Endothelial cell of umbilical vein (primary cell): ENCODE data around the gene HDHD5.
A peak's percentile ranks its signal among the peaks of the same experiment; 100 is the strongest.

Source experiments
- CTCF ChIP-seq, 2 donors: IDR thresholded peaks; 1 replicate in 1 of 2; 2 replicates in 1 of 2; pipeline ENCODE4 v1.5.1; 2011; ENCODE audit warnings: low read length in 2 of 2, mild to moderate bottlenecking in 2 of 2, moderate library complexity in 2 of 2, control low read depth in 1 of 2, inconsistent platforms in 1 of 2, low read depth in 1 of 2; ENCODE audit not compliant: insufficient read depth in 1 of 2; ENCODE audit errors: extremely low read depth in 1 of 2
- EZH2 ChIP-seq: IDR thresholded peaks from 2 replicates; pipeline ENCODE4 v1.6.1; 2012; ENCODE audit warnings: borderline replicate concordance, low read depth, mild to moderate bottlenecking, moderate library complexity, low read length, inconsistent platforms; ENCODE audit not compliant: severe bottlenecking
- FOS ChIP-seq: IDR thresholded peaks from 2 replicates; pipeline ENCODE4 v1.6.1; 2011; ENCODE audit warnings: mild to moderate bottlenecking, low read length, moderate library complexity, borderline replicate concordance; ENCODE audit not compliant: insufficient read depth
- GATA2 ChIP-seq: IDR thresholded peaks from 2 replicates; pipeline ENCODE4 v1.7.0; 2011; ENCODE audit warnings: low read depth, mild to moderate bottlenecking, moderate library complexity, mixed read lengths, low read length; ENCODE audit not compliant: insufficient read length, insufficient read depth
- JUN ChIP-seq: IDR thresholded peaks from 2 replicates; pipeline ENCODE4 v1.6.1; 2011; ENCODE audit warnings: borderline replicate concordance, low read depth; ENCODE audit not compliant: insufficient read length, insufficient read depth
- MAX ChIP-seq: IDR thresholded peaks from 2 replicates; pipeline ENCODE4 v1.6.1; 2011; ENCODE audit not compliant: insufficient read depth, insufficient read length
- MYC ChIP-seq: IDR thresholded peaks from one replicate; pipeline ENCODE4 v1.6.1; 2011; ENCODE audit warnings: mild to moderate bottlenecking, low read depth, low read length
- POLR2A ChIP-seq: IDR thresholded peaks from 2 replicates; pipeline ENCODE4 v1.6.1; 2012; ENCODE audit warnings: low read depth, mild to moderate bottlenecking, control low read depth, low read length
- POLR2AphosphoS5 ChIP-seq: IDR thresholded peaks from 2 replicates; pipeline ENCODE4 v1.6.1; 2012; ENCODE audit warnings: low read depth, mild to moderate bottlenecking, control low read depth, low read length, moderate library complexity; ENCODE audit not compliant: insufficient read depth

GRCh38 chr22:17171153-17172028 is 12.3 kb upstream of the HDHD5 start:
- TF ChIP-seq POLR2A (no peak), CTCF (IDR thresholded peaks at IDR 0.05; ENCODE audit: extremely low read depth in 1 of 2, insufficient read depth in 1 of 2, low read depth in 1 of 2, low read length in 2 of 2) (peak; percentile 68 to 95), FOS (no peak), POLR2AphosphoS5 (peak; percentile 69), EZH2 (no peak), JUN (no peak), MAX (no peak), GATA2 (no peak), MYC (no peak)
